D721Med (cell line): ENCODE data around the gene CCDC102B.
A peak's percentile ranks its signal among the peaks of the same experiment; 100 is the strongest.

ENCODE experiments used
- DNase-seq: peaks from one replicate; pipeline ENCODE4 v3.0.0; 2011; ENCODE audit warnings: low spot score; ENCODE audit not compliant: insufficient read length
- FAIRE-seq: peaks from 2 replicates; lab custom pipeline; 2011; peaks lifted over from hg19 to GRCh38; lab: Jason Lieb, UNC
- TF ChIP-seq, protein P1 (sequence below): IDR thresholded peaks from 2 replicates; pipeline ENCODE4 v1.5.1; 2012; ENCODE audit warnings: mild to moderate bottlenecking, control low read depth; ENCODE audit not compliant: insufficient read depth; ENCODE audit errors: missing control alignments

Gene CCDC102B

DNA sequence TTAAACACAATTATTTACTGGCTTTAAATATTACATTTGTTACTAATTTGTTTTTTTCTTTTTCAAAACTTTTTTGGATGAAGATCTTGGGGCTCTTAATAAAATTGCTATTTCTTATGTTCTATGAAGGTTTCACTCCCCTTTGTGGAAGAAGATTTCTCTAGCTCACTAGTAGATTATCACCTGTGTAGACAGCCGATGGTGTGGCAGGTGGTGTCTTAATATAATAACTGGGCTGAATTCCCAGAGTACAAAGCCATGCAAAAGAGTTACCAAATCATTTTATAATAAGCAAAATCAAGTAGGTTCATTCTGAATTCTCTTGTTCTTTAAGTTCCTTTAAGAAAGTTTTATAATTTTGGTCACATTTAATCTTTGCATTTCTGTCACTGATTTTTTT, 233.7 kb downstream of the CCDC102B start:
- TF ChIP-seq, protein P1, sequence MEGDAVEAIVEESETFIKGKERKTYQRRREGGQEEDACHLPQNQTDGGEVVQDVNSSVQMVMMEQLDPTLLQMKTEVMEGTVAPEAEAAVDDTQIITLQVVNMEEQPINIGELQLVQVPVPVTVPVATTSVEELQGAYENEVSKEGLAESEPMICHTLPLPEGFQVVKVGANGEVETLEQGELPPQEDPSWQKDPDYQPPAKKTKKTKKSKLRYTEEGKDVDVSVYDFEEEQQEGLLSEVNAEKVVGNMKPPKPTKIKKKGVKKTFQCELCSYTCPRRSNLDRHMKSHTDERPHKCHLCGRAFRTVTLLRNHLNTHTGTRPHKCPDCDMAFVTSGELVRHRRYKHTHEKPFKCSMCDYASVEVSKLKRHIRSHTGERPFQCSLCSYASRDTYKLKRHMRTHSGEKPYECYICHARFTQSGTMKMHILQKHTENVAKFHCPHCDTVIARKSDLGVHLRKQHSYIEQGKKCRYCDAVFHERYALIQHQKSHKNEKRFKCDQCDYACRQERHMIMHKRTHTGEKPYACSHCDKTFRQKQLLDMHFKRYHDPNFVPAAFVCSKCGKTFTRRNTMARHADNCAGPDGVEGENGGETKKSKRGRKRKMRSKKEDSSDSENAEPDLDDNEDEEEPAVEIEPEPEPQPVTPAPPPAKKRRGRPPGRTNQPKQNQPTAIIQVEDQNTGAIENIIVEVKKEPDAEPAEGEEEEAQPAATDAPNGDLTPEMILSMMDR, result no peak
- DNase-seq (no peak), FAIRE-seq (no peak)

DNA sequence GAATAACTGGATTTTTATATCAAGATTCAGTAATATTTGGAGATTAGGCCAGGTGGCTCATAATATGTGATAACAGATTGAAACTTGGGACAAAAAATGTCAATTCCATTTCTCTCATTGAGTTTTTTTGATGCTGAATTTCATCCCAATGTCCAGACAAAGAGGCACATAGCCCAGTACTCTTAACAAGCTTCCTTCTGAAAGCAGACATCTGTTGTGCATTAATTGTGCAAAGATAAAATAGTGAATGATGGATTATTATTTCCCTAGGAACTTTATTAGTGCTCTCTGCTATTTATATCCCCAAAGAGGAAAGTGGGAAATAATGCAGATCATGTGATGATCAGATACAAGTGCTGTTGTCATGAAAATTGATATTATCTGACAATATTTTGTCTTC, 234.1 kb downstream of the CCDC102B start:
- DNase-seq (no peak), FAIRE-seq (no peak)
- TF ChIP-seq, protein P1, result no peak

DNA sequence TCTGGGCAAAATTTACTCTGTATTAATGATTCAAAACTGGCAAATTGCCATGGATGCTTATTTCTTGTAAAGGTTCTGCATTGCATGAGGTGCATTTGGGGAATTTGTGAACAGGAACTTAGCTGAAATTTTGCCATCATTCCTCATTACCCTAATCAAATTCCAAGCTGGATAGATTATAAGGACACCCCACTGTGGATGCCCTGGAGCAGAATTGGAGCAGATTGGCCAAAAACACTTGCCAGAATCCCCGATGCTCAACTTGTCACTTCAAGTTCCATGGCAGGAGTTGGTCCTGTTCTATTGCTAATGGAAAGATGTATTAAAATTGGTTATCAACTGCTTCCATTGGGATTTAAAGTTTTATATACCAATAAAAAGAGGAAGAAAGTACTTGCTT, 237.9 kb downstream of the CCDC102B start:
- TF ChIP-seq, protein P1, result no peak
- no peak for FAIRE-seq
- DNase-seq, result no peak

DNA sequence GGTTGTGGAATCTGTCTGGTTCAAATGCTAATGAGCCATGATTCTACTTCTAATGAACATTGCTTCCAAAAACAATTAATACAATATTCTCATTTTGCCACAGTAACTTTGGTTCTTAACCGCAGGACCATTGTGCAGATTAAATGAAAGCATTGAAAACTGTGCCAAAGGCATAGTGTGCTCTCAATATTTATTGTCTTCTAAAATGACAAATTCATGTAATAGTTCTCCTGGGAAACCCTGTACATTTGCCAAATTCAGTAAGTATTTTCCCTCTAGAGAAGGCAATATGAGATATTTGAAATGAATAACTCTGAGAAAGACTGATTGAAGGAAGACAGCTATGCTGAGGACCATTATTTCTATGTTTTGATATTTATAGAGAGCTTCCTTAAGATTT, 246.3 kb downstream of the CCDC102B start:
- peak; percentile 100 for FAIRE-seq

DNA sequence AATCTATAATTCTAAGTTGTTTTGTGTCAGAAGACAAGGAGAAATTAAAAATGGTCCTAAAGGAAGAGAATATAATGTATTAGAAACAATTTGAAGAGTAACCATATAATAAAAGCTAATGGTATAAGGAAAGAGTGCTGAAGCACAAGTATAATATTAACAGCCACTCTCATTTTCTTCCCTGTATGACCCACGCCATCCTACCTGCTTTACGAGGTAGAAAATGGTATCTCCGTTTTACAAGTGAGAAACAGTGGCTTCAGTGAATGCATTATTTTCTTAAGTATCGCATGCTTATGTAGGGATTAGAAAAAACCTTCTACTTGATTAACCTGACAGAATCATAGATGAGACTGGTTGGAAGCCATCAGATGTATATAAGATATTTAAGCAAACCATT, 266.2 kb downstream of the CCDC102B start:
- no peak for FAIRE-seq
- no peak for DNase-seq
- TF ChIP-seq, protein P1, result no peak

More for the DNA sequence above, 246.3 kb downstream of the CCDC102B start:
- TF ChIP-seq, protein P1, result no peak
- DNase-seq, result no peak

DNA sequence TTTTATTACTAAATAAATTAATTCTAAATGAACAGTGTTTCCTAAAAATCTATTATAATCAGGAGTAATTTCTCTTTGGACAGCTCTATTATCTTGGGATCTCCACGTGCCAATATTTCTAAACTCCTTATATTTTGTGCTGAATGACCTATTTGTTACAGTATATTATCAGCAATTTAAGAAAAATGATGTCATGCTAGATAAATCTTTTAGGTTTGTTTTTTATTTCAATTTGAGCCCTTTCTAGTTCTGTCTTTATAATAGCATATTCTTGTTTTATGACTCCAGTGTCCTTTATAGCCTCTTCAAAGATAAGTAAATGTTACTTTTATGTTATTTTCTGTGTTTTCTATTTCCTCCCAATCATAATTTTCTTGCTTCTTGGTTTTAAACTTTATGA, 269.2 kb downstream of the CCDC102B start:
- DNase-seq (no peak), FAIRE-seq (no peak)
- TF ChIP-seq, protein P1, result no peak

DNA sequence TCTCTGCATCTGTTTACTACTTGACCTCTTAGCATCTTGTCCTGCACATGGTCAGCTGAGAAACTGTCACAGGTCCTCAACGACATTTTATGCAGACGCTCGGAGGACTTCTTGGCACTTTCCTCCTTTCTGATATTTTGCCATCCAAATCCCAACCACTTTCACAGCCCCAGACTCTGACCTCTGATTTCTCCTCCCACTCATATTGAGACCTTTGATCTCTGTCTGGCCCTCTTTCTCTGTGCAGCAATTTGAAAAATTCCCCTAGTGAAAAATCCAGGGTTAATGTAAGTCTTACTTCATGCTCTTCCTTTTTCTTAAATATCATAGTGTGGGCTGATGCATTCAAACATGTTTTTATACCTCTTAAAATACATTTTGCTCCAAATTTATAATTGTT, 273.8 kb downstream of the CCDC102B start:
- no peak for FAIRE-seq
- TF ChIP-seq, protein P1, result no peak
- no peak for DNase-seq
